Testis (tissue), 2 donors: Measurements from ENCODE around the gene STXBP6.

Experiments
- POLR2A ChIP-seq: fragments of 450-650 bp; IDR thresholded peaks from one replicate; pipeline ENCODE4 v1.6.1; 2017; ENCODE audit warnings: antibody characterized with exemption, mild to moderate bottlenecking, moderate library complexity
- TF ChIP-seq, protein P1 (sequence below), 3 experiments: fragments of 450-650 bp in 2 of 3; fragments of 200-600 bp in 1 of 3; sonication (generic) in 1 of 3; IDR thresholded peaks; one replicate each; pipeline ENCODE4 v1.5.1; 2016 to 2019; ENCODE audit warnings: antibody characterized with exemption in 3 of 3, mild to moderate bottlenecking in 2 of 3, moderate library complexity in 1 of 3

GRCh38 chr14:25069879-25070278 is 19.9 kb upstream of the STXBP6 start:
- TF ChIP-seq, protein P1, sequence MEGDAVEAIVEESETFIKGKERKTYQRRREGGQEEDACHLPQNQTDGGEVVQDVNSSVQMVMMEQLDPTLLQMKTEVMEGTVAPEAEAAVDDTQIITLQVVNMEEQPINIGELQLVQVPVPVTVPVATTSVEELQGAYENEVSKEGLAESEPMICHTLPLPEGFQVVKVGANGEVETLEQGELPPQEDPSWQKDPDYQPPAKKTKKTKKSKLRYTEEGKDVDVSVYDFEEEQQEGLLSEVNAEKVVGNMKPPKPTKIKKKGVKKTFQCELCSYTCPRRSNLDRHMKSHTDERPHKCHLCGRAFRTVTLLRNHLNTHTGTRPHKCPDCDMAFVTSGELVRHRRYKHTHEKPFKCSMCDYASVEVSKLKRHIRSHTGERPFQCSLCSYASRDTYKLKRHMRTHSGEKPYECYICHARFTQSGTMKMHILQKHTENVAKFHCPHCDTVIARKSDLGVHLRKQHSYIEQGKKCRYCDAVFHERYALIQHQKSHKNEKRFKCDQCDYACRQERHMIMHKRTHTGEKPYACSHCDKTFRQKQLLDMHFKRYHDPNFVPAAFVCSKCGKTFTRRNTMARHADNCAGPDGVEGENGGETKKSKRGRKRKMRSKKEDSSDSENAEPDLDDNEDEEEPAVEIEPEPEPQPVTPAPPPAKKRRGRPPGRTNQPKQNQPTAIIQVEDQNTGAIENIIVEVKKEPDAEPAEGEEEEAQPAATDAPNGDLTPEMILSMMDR (IDR thresholded peaks at IDR 0.05): no peak
- no peak for TF ChIP-seq POLR2A
